Stimulated activated CD8-positive, alpha-beta memory T cell treated with anti-CD3 and anti-CD28 coated beads, Interleukin-4, amount 100 ng/mL, for 48 hours (primary cell): Measurements from ENCODE around the gene PRKD1.
"Not testable (repeated sequence)": the region's sequence is repeated elsewhere in the genome, so short reads cannot be mapped to it uniquely, and the experiment has no call there.

Experiments used
- DNase-seq: peaks from one replicate; pipeline ENCODE4 v3.0.0-alpha.2; 2020

Gene PRKD1

DNA sequence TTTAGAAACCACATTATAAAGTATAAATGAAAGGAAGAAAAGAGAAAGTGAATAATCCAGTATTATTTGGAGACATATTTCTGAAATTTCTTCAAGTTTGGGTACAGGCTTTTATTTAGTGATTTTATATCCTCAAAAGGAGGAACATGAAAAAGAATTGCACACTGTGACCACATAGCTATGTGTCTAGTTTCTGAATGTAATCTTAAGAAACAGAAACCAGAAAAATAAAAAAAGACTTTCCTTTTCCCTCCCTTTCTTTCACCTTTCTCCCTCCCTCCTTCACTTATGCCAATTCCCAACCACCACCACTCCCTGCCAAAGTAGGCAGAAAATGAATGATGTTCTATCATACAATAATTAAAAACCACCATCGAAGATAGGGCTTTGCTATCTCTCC lies 189.6 kb downstream of the PRKD1 start:
- DNase-seq = no peak

DNA sequence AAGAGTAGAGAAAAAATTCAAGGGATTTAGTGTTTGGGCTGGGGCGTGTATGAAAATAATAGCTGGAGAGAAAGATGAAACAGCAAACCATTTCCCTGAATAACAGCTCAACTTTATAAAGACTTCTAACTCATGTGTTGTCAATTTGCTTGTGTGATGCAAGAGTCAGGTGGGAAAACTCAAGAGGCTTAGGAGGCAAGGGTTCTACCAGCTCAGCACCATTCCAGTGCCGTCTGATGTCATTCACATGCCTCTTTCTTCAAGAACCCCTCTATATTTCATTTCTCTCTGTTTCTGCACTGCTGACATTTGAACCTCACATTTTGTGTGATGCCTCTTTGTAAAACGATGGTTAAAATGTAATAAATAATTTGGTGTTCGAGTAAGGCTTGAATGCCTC lies 192.2 kb downstream of the PRKD1 start:
- no peak for DNase-seq

DNA sequence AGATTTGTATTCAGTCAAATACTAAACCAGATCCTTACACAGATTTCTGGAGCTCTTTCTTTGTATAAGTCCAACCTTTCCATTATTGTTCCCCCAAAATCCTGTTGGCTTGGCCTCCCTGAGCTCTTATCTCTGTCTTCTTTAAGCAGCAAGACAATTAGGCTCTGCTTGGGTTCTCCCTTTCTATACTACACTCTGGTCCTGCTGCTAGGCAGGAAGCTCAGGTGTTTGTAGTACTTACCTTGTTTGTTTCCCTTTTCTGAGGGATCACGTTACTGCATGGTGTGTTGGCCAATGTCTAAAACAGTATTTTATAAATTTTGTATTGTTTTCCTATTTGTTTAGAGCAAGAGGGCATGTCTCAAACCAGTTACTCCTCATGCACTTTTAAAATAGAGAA lies 192.9 kb downstream of the PRKD1 start:
- no peak for DNase-seq

DNA sequence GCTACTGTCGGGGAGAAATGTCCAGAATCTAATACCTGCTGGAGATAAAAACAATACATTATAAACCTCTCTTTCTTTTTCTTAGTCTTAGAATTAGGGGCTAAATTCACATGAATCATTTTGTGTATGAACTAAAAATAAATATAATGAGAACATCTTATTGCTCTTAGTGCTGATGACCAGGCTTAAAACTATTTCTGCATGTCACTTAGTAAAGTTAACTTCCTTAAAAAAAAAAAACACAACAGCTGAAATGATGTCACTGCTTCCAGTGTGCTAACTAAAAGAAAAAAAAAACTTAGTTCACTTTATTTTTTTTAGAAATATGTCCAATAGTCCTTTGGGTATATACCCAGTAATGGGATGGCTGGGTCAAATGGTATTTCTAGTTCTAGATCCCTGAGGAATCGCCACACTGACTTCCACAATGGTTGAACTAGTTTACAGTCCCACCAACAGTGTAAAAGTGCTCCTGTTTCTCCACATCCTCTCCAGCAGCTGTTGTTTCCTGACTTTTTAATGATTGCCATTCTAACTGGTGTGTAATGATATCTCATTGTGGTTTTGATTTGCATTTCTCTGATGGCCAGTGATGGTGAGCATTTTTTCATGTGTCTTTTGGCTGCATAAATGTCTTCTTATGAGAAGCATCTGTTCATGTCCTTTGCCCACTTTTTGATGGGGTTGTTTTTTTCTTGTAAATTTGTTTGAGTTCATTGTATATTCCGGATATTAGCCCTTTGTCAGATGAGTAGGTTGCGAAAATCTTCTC lies 200.9 kb downstream of the PRKD1 start:
- DNase-seq = not testable (repeated sequence)

DNA sequence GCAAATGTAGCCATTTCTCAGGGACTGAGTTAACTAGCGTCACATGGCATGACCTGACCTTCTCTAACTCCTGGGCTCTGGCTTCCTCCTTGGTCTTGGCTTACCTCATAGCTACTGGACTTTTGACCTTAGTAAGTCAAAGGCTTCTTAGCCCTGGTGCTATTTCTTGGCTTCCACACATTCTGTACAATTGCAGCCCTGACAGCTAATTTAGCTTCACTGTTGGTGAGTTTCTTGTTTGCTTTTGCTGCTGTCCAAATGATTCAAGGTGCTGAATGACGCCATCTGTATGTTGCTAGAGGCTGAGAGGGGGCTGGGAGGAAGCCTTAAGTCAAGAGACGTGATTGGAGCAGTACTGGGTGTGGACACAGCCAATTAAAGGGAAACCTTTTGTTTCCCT lies 202.7 kb downstream of the PRKD1 start:
- no peak for DNase-seq

DNA sequence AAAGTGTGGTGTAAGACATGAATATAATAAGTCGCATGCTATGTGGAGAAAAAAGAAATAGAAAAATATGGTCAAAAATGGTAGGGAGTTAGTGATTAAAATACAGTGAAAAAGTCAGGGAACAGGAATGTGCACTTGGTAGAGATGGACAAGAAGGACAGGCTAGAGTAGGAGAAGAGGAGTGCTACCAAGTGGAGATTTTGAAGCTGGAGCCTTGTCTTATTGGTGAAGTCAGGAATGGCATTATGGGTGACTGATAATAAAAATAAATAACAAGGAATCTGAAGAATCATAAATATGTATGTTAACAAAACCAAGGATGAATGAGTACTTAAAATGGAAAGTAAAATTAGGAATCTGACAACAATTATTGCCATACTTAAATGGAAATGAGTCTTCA lies 204.8 kb downstream of the PRKD1 start:
- DNase-seq = no peak

DNA sequence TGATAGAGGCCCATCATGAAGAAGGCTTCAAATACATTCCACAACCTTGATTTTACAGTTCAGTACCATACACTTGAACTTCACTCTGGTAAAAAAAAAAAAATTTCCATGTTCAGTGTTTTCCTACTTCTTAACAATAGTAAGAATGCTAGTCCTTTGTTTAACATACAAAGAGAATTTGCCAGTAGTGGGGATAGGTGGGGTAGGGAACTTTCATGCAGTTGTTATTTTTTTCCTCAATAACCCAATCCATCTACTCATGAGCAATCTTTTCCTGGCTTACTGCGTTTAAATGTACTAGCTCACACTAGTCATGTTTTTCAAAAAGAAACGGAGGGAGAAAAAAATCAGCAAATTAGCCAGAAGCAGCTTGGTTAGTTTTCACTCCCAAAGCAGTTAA lies 206.1 kb downstream of the PRKD1 start:
- DNase-seq = no peak

DNA sequence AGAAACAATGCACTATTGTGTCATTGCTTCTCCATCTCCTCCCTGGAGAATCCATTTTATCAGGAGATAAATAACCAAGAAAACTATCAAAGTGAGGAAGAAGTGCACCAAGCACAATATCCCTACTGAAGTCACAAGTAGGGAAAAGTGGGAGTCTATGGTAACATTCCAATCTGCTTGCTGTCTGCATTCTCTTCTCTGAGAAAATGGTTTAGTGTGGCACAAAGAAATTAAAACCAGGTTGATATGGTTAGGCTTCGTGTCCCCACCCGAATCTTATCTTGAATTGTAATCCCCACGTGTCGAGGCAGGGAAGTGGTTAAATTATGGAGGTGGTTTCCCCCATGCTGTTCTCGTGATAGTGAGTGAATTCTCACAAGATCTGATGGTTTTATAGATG lies 209.7 kb downstream of the PRKD1 start:
- DNase-seq = no peak

DNA sequence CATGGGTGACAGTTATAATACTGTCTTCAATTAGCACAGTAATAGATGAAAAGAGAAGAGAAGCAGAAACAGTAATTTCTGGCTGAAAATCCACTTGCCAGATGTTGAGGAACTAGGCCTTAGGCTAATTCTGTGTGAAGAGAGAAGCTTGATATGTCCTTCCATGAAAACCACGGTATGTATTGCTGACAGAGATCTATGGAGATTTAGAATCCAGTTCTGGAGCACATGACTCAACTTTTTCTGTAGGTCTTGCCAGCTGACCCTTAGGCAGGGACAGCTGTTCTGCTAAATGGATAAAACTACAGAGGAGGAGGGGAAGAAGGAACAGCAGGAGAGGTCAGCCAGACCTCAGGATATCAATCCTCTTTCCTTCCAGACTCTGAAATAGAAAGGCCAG lies 211.5 kb downstream of the PRKD1 start:
- no peak for DNase-seq

DNA sequence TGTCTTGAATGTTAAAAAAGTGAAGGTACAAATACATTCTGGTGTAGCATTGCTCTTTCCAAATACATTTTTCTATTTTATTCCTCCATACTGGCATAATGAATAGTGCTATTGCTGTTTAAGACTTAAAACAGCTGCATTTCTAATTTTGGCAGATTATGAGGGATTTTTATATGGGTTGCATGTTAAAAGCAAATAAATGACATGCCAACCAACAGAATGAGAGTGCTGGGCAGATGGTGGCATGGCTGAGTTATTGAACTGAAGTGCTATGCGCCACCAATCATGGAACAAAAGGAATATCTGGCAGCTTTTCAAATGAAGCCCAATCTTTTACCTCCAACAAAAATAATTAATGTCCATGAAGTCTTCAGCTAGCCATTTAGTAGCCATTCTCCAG lies 215.0 kb downstream of the PRKD1 start:
- DNase-seq = no peak

DNA sequence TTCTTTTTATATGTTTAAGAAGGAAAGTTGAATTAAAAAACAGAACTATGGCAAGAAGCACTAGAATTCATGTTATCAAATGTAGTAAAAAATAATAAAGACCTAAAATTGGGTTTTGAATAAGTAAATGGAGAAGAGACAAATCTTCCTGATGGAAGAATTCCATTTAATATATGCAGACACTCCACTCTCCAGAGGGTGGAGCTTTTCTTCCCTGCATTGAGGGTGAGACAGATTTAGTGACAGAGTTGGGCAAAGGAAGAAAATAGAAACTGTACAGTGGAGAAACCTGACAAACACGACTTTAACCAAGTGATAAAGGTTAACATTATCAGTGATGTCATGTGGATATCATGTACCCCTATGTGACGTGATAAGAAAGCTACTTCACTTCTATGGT lies 217.6 kb downstream of the PRKD1 start:
- no peak for DNase-seq

DNA sequence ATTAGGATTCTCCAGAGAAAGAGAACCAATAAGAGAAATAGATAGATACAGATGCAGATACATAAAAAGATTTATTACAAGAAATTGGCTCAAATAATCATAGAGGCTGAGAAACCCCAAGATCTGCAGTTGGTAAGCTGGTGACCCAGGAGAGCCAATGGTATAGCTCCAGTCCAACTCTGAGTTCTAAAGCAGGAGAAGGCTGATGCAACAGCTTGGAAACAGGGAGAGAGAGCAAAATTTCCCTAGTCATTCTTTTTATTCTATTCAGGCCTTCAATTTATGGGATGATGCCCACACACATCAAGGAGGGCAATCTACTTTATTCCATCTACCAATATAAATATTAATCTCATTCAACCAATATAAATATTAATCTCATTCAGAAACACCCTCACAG lies 218.2 kb downstream of the PRKD1 start:
- no peak for DNase-seq

DNA sequence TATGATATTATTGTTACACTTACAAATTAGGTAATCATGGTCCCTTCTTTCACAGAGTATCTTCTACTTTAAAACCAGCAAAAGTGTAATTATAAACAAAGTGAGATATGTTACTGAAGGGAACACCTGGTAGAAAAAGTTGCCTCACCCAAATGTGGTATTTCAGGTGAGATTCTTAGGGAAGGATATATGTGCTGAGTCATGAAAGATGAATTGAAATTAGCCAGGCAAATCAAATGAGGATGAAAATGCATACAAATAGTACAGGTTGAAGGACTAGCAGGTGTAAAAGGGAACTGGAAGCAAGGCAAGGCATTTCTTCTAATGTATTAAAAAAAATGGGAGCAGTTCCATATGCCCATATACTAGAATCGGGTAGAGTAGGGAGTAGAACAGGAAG lies 220.9 kb downstream of the PRKD1 start:
- no peak for DNase-seq

DNA sequence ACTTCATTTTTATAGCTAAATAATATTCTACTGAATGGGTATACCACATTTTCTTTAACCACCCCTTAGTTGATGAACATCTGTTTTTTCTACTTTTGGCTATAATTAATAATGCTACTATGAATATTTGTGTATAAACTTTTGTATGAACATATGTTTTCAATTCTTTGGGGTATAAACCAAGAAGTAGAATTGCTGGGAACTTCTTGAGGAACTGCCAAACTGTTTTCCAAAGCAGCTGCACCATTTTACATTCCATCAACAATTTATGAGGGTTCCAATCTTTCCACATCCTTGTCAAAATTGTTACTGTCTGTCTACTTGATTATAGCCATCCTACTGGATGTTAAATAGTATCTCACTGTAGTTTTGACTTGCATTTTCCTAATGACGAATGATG lies 221.8 kb downstream of the PRKD1 start:
- DNase-seq = no peak

DNA sequence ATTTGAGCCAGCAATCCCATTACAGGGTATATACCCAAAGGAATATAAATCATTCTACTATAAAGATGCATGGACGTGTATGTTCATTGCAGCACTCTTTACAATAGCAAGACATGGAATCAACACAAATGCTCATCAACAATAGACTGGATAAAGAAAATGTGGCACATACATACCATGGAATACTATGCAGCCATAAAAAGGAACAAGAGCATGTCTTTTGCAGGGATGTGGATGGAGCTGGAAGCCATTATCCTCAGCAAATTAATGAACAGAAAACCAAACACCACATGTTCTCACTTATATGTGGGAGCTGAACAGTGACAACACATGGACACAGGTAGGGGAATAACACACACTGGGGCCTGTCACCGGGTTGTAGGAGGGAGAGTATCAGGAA lies 238.1 kb downstream of the PRKD1 start:
- DNase-seq = not testable (repeated sequence)

DNA sequence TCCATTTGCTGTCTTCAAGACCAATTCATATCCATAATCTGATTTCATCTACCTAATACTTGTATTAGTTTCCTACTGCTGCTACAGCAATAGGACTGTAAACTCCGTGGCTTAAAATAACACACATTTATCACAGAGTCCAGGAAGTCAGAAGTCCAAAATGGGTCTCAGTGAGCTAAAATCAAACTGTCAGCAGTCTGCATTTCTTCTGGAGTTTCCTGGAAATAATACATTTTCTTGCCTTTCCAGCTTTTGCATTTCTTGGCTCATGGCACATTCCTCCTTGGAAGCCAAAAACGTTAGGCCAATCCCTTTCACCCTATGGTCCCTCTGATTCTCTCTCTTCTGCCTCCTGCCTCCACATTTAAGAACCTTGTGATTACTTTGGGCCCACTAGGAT lies 239.8 kb downstream of the PRKD1 start:
- no peak for DNase-seq

DNA sequence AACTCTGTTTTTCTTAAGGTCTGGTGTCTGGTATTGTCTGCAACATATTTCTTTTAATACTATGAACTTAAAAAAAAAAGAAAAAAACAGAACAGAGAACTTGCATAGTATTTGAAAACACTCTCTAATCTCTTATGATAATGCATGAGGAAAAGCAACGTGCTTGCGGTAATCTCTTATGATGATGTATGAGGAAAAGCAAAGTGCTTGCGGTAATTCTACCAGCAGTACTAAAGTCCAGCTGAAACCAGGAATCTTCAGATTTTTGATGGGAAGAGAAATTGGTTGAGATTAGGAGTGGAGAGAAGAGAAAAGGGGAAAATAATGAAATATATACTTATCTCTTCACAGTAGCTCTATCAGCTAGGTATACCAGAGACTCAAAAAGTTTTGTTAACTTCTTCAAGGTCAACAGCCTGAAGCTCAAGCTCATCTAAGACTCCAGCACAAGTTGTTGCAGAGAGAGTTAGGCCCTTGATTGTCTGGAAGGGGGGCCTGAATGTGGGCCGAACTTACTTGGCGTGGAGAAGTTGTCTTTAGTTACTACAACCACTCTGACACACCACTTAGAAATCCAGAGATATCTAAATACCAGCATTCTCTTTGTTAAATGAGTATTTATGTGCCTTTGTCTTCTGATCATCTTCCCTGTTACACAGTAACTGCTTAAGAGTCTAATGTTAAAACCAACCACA lies 240.4 kb downstream of the PRKD1 start:
- DNase-seq = no peak

DNA sequence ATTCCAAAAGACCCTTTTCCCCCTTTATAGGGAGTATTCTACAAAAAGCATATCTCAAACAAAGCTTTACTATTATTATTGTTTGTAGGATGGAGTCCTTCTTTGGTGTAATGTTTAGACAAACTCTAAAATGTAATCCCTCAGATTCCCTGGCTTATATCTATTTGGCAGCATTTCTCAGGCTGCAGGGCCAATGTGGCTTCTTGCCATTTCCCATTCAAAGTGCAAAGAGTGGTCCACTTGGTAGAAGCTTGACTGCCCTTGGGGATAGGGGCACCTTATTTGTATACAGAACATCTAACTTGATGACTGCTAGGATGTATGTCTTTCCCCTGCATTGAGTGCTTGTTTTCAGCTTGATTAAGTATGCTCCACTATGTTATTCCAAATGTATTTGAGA lies 242.7 kb downstream of the PRKD1 start:
- no peak for DNase-seq

DNA sequence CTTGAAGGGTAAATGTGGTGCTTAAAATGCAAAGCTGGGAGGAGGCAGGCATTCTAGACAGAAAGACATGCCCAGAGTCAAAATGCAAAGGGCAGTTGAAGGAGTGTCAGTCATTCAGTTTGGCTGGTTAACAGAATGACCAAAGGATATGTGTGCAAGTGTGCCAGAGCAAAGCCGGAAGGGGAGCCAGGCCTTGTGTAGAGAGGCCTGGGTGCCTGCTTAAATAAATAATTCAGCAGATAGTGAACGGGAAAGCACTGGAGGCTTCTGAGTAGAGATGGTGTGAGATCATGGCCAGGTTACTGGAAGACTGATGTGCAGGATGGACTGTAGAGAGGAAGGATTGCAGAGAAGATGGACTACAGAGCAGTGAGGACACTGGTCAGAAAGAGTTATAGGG lies 244.9 kb downstream of the PRKD1 start:
- no peak for DNase-seq

DNA sequence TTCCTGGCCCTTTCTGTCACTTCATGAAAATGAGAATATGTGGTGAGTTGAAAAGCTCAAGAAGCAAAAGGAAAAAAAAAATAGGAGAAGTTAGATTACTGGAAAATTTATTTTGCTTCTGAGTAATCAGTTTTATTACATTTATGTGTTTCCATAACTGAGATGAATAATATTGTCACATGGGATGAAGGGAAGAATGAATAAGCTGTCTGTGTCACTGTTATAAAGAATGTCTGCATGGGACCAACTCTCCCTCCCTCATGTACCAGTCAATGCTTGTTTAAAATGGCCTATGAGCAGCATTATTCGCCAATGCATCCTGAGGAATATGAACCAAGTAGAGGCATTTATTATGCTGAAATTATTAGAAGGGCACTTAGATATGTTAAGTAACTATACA lies 246.3 kb downstream of the PRKD1 start:
- no peak for DNase-seq

DNA sequence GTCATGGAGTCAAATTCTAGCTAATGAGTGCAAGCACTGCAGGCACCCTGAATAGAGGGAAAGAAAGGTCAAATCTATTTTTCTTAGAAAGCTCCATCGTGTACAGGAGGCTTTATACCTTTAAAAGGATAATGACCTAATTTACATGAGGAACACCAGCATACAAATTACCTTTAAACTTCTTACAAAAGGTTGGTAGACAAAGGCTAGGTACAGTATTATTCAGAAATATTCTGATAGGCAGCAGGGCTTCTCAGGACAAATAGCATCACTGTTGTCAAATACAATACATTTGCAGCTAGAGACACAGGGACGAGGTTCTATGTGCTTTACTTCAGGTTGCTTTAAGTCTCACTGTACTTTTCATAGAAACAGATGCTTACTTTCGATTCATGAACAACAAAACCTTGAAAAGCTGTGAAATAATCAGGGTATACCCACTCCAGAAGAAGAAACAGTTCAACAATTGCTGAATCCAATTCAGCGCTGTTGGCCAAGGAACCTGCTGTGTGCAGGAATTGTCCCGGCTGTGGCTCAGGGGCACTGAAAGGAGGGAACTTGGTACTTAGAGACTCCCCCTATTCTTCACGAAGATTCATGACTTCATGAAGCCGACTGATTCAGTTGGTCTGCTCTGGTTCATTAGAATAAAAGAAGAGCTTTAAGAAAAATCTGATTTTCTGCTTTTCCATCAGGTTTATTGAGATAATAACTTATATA lies 252.9 kb downstream of the PRKD1 start:
- no peak for DNase-seq

DNA sequence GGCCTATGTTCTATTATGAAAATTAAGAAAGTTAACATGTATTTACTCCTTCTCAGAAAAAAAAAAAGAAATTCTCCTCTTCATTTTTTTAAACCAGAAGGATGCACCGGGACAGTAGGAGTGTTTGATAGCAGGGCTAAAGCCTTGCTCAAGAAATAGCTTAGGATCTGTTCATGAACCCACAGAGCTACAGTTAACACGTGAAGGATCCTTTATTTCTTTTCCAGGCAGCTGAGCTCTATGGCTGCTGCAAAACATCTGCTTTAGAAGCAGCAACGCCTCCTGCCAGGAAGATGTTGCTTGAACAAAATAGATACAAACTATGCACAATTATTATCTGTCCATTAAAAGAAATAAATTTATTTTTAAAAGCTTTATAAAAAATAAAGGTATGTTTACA lies 254.8 kb downstream of the PRKD1 start:
- no peak for DNase-seq

DNA sequence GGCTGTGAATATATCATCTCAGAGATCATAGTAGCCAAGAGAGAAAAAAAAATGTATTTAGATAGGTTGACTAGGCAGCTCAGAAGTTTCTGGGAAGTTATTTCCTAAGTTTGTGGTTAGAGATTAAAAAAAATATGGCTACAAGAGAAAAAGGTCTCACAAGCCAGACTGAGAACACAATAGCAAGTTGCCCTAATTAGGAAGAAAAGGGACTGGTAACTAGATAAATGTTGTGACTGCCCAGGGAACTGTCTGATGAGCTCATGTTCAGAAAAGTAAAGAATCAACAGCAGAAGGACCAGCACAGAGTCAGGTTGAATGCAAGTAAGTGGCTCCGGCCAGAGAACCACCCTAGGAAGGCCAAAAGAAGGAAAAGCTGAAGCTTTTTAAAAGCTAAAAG lies 256.6 kb downstream of the PRKD1 start:
- DNase-seq = no peak

DNA sequence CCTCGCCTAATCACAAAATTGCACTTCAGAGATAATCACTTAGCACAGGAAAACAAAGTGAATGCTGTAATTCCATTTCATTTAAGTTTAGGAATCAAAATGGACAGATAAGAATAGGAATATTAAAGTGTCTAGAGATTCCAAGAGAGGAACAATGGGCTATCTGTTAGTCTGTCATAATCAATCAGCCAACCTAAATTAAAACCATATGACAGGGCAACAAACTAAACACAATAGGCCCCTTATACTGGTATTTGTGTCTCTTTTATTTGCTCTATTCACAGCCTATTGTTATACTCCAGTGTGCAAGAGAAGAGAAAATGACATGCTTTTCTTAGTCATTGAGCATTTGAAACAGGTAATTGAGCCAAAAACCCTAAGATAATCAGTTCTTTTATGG lies 259.4 kb downstream of the PRKD1 start:
- DNase-seq = no peak
